GM21529 (cell line): ENCODE data around the gene ZNF563.
"Not testable (repeated sequence)": the region's sequence is repeated elsewhere in the genome, so short reads cannot be mapped to it uniquely, and the experiment has no call there.

Experiments used
- ATAC-seq: cut with Tn5 transposase; IDR thresholded peaks from one replicate; pipeline ENCODE4 v1.9.1; 2021; ENCODE audit not compliant: unreplicated experiment

ZNF563 gene

GRCh38 chr19:12333162-12334159 is at the start of gene ZNF563:
ZNF563 (minus strand) TSS chr19:12333633; CDS start chr19:12333482, 151 bp downstream.
- peak; percentile 89 for ATAC-seq

DNA sequence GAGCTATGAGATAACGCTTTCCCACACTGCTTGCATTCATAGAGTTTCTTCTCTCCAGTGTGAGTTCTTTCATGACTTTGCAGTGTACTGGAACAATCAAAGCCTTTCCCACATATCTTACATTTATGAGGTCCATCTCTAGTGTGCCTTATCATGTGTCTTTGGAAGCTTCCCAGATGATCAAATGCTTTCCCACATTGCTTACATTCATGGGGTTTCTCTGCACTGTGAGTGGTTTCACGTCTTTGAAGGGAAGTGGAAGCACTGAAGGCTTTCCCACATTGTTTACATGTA is 47.0 kb upstream of the ZNF563 start:
- ATAC-seq, result no peak

- no peak for ATAC-seq
These were observed 46.5 kb upstream of the ZNF563 start for GRCh38 chr19:12379732-12380443.

- no peak for ATAC-seq
These were observed 40.6 kb upstream of the ZNF563 start for GRCh38 chr19:12374026-12374425.

DNA sequence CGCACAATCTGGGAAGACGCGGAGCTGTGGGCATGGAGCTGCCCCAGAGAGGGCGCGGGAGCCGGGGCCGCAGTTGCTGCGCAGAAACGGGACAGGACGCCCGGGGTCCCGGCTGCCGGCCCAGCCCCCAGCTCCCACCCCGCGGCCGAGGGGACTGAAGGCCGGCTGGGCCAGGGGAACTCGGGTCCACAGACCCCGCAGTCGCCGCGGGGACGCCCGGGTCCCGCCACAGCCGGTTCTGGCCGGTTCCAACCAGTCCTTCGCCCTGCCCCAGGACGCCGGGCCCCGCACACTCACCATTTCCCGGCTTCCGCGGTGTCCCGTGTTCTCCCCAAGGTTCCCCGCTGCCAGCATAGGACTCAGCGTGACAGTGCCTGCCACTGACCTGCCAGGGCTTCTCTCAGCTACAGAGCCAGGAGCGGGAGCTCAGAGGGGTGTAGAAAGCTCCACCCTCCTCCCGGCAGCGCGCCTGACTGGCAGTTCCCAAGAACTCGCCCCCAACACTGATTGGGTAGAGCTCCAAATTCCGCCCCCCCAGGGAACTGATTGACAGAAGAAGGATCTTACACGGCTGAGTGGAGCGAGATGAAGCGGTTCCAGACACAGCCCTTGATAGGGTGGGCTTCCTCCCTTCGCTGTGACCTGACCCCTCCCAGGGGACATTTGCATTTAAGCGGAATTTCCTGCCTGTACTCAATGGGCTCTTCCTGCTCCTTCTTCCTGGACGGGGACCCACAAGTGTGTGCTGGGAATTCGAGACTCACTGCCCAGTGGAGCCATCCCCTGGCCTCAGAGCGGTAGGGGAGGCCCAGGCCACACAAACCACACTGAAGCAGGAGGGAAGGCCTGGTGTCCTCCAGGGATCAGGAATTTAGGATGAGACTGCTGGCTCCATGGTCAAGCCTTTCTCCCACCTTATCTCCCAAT is 32.1 kb upstream of the ZNF563 start, which contains the start of gene ZNF442:
Gene ZNF442 (minus strand): TSS at position 448 of the 927 bp plus-strand sequence. CDS start 2,052 bp downstream, outside the sequence.
- ATAC-seq, result peak; percentile 98

DNA sequence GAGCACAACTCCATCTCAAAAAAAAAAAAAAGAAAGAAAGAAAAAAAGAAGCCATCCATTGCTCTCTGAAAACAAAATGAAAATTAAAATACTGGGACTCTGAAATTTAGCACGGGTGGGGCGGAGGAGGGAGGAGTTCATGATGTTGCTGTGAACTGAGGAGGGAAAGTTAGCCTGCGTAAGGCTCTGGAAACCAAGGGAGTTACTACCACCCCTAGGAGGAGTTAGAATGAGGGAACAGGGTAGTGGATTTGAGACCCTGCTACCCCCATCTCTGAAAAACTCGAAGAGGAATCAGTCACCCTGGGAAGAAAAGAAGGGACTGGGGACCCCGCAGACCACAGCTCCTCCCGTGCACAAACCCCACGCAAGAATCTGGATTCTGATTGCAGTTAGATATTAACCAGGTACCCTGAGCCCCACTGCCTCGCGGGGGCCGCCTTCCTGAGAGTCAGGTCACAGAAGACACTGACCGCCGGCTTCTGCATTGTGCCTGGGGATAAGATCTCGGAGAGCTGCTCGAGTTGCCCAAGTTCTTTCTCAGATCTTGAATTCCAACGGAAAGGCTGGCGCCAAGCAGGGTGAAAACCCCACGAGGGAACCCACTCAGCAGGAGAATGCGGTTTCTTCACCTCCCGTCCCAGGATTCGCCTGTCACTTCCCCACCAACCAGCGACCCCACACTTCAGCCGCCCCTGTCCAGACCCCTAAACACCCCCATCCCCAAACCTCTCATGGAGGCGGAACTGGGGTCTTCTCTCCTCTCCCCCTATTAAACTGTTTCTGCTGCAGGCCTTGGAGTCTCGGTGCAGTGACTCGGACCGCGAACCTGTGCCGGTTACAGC is 31.2 kb upstream of the ZNF563 start:
- ATAC-seq, result no peak

DNA sequence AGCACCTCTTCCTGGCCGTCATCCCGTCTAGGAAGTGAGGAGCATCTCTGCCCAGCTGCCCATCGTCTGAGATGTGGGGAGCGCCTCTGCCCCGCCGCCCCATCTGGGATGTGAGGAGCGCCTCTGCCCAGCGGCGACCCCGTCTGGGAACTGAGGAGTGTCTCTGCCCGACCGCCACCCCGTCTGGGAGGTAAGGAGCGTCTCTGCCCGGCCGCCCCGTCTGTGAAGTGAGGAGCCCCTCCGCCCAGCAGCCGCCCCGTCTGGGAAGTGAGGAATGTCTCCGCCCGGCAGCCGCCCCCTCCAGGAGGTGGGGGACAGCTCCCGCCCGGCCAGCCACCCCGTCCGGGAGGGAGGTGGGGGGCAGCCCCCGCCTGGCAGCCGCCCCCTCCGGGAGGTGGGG is 28.8 kb upstream of the ZNF563 start:
- ATAC-seq, result not testable (repeated sequence)

GRCh38 chr19:12353375-12353774 is 19.9 kb upstream of the ZNF563 start:
- ATAC-seq, result no peak

- ATAC-seq, result no peak
These were observed 17.4 kb upstream of the ZNF563 start for GRCh38 chr19:12350890-12351197.

DNA sequence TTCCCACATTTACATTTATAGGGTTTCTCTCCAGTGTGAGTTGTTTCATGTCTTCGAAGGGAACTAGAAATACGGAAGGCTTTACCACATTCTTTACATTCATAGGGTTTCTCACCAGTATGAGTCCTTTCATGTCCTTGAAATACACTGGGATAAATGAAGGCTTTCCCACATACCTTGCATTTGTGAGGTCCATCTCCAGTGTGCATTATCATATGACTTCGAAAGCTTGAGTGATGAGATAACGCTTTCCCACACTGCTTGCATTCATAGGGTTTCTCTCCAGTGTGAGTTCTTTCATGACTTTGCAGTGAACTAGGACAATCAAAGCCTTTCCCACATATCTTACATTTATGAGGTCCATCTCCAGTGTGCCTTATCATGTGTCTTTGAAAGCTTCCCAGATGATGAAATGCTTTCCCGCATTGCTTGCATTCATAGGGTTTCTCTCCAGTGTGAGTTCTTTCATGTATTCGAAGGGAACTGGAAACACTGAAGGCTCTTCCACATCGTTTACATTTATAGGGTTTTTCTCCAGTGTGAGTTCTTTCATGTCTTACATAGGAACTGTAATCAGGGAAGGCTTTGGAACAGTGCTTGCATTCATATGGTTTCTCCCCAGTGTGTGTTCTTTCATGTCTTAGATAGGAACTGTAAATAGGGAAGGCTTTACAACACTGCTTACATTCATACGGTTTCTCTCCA is 16.9 kb upstream of the ZNF563 start:
- ATAC-seq, result no peak

GRCh38 chr19:12346896-12347295 is 13.5 kb upstream of the ZNF563 start:
- ATAC-seq, result no peak

DNA sequence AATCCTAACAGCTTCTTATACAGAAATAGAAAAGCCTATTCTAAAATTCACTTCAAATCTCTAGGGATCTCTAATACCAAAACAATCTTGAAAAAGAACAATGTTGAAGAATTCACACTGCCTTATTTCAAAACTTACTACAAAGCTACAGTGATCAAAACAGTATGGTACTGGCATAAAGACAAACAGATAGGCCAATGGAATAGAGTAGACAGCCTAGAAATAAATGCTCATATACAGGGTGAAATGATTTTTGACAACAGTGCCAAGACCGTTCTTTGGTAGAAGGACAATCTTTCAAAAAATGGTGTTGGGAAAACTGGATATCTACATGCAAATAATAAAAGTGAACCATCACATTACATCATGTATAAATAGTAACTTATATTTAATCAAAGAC is 11.8 kb upstream of the ZNF563 start:
- ATAC-seq, result no peak

DNA sequence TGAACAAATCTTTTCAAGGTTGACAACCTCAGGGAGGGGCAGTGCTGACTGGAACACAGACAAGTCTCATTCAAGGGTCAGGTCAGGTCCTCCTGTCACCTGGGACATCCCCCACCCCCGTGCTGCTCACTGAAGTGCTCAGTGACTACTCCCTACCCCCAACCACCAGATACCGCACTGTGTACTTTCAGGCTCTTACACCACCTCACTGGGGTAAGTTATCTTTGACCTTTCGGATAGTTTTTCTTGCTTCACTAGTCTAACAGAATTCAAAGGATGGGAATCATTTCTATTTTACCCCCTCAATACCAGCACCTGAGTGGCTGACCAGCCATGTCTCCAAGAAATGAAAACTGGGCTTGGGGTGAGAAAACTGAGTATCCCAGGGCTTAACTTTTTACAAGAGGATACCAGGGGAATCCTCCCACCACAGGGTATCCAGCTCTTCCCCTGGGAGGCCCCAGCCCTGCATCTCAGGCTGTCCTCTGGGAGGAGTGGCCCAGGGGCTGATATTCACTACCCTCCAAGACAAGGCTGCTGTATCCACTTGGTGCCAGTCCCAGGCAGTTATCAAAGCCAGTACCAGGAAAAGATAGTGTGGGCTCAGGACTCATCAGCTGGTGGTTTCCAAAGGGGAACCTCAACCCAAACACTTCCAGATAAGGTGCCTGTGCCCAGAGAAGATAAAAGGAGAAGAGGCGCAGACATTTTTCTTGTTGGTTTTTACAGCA is 2.1 kb downstream of the ZNF563 start:
- no peak for ATAC-seq

DNA sequence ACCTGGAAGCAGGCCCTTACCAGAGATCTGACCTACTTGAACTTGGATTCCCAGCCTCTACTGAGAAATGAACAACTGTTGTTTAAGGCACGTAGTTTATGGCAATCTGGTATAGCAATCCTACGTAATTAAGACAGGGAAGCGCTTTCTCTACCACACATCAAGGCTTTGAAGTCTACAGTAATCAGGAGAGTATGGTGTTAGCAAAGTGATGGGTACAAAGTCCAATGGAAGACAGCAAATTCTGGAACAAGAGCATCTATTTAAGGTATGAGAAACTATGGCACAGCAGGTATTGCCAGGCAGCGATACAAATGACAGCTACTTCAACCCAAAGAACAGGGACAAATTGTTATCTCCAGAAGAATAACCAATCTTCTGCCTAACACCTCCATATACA is 3.1 kb downstream of the ZNF563 start:
- no peak for ATAC-seq

GRCh38 chr19:12325690-12326089 is 7.7 kb downstream of the ZNF563 start:
- ATAC-seq, result no peak

- ATAC-seq, result no peak
These were observed 14.5 kb downstream of the ZNF563 start for GRCh38 chr19:12318782-12319413.

- no peak for ATAC-seq
These were observed 18.9 kb downstream of the ZNF563 start for GRCh38 chr19:12314553-12314952.

DNA sequence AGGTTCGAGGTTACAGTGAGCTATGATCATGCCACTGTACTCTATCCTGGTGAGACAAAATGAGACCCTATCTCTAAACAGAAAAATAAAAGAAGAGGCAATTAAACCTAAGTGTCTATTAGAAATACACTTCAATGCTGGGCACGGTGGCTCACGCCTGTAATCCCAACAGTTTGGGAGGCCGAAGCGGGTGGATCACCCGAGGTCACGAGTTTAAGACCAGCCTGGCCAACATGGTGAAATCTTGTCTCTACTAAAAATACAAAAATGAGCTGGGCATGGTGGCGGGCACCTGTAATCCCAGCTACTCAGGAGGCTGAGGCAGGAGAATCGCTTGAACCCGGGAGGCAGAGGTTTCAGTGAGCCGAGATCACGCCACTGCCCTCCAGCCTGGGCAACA is 24.5 kb downstream of the ZNF563 start:
- ATAC-seq, result not testable (repeated sequence)
